Measurements from ENCODE around the gene NECTIN3.

NECTIN3 gene, protein sequence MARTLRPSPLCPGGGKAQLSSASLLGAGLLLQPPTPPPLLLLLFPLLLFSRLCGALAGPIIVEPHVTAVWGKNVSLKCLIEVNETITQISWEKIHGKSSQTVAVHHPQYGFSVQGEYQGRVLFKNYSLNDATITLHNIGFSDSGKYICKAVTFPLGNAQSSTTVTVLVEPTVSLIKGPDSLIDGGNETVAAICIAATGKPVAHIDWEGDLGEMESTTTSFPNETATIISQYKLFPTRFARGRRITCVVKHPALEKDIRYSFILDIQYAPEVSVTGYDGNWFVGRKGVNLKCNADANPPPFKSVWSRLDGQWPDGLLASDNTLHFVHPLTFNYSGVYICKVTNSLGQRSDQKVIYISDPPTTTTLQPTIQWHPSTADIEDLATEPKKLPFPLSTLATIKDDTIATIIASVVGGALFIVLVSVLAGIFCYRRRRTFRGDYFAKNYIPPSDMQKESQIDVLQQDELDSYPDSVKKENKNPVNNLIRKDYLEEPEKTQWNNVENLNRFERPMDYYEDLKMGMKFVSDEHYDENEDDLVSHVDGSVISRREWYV
- total RNA-seq, result 0.13 to 11.1 (median 0.39) reads per million in 17 experiments

DNA sequence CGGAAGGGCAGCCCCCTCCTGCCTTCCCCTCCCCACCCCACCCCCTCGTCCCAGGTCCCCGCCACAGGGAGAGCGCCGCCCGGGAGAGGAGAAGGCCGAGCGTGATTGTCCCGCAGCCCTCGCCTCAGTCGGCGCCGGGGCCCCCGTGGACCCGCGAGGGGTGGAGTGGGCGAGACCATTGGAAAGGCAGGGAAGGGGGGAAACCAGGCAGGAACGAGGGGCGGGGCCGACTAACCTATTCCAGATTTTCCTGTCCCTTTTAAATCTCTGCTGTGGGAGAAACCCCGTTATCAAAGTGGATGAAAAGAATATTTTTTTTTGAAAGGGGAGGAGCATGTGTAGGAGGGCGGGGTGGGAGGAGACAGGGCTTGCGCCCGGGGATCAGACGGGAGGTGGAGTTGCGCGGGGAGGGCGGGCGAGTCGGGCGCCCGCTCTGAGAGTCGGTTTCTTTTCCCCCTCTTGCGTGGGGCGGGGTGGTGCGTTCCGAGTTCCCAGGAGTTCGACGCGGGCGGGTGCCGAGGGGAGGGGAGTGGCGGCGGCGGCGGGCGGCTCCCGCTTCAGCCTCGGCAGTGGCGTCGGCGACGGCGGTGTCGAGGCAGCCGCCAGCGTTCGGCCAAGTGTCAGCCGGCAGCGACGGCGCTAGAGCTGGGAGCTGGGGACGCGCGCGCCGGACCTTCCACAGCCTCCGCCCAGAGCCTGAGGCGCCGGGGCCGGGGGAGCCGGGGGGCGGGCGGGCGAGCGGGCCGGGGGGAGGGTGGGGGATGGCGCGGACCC lies at the start of gene NECTIN3:
TSS of gene NECTIN3 (plus strand) at position 560 of the 774 bp plus-strand sequence. CDS start at position 762, 202 bp downstream.
- peak; percentile 58 to 82 (median 66) for DNase-seq

DNA sequence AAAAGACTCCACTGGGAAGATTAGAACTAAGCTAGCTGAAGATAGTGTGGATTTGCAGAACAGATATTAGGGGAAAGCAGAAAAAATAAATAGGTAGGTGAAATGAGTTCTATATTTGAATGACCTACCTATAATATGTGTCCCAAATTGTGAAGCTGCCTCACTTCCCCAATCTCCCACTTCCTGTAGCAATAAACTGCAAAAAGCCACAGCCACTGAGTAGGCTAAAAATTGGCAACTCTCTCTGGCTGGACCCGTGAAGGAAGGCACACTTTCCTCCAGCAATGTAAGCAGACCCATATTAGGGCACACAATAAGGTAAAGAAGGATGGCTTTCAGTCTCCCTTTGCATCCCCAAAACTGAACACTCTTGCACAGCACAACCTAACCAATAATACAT lies 43.7 kb upstream of the NECTIN3 start:
- no peak for DNase-seq

DNA sequence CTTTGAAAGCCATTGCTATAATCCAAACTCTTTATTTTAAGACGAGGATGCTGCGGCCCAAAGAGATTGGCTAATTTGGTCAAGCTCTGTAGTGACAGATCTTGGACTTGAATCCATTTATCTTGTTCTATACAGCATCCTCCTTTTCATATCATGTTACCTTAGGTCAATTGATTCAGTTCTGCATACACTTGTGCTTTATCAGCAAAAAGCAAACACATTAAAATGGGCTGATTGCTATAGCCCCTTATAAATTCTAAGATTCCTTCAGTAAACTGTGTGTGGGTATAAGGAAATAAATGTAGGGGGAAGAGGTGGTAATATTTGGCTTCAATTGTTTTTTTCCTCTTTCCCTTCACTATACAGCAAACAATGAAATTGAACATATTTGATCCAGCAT lies 40.1 kb upstream of the NECTIN3 start:
- no peak for DNase-seq

DNA sequence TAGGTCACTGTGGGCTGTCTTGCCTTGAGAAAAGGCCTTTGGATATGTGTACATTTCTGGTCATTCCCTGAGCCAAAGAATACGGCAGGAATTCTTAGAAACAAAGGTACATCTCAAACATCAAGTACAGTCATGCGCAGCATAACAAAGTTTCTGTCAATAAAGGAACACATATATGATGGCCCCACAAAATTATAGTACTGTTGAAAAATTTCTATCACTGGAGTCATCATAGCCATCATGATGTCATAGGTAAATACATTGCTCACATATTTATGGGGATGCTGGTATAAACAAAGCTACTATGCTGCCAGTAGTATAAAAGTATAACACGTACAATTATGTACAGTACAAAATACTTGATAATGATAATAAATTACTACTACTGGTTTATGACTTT lies 38.9 kb upstream of the NECTIN3 start:
- no peak for DNase-seq

DNA sequence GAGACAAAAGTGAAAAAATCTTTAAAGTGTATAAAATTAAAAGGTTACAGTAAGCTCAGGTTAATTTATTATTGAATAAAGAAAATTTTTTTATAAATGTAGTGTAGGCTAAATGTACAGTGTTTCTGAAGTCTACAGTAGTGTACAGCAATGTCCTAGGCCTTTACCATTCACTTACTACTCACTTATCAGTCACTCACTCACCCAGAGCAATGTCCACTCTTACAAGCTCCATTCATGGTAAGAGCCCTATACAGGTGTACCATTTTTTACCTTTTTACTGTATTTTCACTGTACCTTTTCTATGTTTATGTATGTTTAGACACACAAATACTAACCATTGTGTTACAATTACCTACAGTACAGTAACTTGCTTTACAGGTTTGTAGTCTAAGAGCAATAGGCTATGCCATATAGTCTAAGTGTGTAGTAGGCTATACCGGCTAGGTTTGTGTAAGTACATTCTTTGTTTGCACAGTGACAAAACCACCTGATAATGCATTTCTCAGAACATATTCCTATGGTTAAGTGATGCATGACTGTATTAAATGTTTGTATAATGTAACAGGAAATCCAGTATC lies 38.1 kb upstream of the NECTIN3 start:
- no peak for DNase-seq

DNA sequence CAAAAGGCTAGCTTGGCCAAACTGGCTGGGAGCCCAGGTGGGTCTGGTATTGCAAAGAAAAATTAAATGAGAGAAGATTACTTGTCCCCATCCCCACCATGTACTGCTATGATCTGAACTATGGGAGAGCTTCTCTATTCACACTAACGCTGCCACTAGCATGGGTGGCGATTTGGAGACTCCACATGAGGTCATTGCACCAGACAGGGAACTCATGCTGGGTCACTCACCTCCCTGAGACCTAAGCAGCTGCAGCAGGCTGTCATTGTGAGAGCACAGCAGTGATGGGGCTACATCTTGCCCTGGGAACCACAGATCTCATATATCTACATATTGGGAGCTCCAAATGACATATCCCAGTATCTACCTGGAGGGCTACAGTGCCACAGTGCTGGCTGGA lies 36.3 kb upstream of the NECTIN3 start:
- DNase-seq, result no peak

DNA sequence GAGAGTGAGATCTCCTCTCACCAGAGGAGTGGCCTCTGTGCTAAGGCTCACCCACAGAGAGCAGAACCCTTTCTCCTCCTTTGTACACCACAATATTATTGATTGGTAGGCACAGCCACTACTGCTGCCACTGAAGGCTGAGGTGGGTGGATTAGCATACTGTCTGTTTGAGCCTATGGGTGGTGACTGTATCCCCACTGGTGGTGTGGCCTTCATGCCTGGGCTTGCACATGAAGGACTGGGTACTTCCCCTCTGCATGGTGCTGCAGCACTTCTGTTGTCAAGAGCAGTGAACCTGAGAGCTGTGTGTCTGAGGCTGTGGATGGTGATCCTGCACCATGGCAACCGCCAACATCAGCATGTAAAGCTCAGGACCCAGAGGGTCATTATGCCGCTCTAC lies 35.7 kb upstream of the NECTIN3 start:
- DNase-seq, result no peak

DNA sequence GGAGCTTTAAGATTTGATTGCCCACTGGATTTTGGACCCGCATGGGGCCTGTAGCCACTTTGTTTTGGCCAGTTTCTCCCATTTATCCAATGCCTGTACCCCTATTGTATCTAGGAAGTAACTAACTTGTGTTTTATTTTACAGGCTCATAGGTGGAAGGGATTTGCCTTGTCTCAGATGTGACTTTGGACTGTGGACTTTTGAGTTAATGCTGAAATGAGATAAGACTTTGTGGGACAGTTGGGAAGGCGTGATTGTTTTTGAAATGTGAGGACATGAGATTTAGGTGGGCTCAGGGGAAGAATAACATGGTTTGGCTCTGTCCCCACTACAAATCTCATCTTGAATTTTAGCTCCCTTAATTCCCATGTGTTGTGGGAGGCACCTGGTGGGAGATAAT lies 30.7 kb upstream of the NECTIN3 start:
- no peak for DNase-seq

DNA sequence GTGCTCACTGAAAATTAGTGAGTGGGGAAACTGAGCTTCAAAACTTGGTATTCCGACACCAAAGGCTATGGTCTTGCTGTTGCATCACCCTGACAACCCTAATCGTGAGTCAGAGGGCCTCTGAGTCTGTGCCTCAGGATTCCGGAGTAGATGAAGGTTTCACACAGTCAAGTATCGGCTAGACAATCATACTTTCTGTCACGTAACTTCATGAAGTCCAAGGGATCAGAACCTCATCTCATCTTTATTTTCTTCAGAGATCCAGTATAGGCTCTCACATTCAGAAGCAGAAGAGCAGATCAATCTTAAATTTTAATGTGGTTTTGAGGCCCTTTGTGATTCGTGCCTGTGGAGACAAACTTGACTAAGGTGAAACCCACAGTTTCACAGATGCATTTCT lies 26.1 kb upstream of the NECTIN3 start:
- DNase-seq, result no peak

DNA sequence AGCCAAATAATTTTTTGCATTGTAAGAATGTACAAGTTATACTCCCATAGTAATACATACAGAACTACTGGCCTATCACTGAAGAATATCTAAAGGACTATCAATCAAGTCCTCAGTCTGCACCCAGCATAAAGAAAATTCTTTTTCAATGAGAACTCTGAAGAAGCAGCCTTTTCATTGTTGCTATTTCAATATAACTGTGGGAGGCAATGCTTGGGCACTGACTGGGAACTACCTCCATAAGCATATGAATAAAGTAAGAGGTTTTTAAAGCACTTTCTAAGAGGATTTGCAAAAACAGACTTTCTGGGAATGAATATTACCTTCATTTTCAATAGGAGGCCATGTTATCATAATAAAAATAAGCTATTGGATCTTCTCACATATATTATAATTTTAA lies 24.6 kb upstream of the NECTIN3 start:
- DNase-seq, result no peak

DNA sequence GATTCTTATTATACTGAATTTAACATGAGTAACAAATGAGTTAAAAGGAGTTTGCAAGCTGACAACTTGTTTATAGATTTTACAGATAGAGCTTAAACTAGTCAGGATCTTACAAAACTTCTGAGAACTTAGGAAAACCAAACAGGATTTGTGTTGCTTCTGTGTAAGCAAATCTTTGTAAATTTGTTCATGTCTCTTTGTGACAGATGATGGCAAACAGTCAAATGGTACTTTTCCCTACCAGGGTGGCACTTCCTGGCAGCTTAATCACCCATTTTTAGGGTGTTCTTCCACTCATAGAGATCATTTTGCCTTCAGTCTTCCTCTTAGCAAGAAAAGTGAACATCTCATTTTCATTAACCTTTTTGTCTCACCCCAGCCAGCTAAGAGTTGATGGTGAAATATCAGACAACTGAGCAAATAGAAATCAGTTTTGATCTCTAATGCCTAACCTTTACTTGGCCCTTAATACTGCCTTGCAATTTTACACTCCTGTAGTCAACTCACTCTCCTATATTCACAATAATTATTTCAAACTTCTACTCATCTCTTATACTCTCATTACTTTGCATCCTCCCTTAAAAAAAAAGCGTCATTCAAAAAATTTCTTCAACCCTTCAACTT lies 23.7 kb upstream of the NECTIN3 start:
- DNase-seq, result no peak

DNA sequence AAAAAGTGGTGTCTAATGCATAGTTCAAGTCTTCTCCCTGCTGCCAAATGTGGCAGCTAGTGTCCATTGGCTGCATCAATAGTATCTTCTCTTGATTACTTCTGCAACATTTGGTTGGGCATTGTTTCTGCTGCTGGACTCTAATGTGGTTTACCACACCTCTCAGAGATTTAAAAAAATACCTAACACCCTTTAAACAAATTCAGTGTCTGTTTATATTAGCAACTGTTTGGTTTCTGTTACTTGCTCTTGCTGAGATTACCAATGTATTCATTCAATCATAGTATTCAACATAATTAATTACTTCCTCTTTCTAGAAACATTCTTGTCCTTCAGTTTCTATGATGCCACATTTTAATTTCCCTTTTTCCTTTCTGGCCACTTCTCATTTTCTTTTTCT lies 20.3 kb upstream of the NECTIN3 start:
- peak in 1 of 4 experiments; percentile 19 for DNase-seq

DNA sequence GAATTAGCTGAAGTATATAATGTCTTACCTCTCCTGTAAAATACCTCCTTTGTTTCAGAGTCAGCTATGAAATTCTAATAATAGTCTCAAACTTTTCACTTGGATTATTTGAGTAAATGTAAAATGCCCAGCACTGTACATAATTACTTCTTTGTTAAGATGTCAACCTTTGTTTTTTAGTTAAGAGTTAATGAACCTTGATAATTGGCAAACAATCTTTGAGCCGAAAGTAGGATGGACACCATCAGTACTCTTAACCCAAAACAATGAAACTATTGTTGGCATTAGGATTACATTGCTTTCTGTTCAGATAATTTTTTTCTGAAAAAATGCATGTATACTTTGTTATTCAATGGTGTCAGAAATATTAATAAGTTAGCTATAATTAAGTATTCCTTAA lies 3.0 kb upstream of the NECTIN3 start:
- DNase-seq, result no peak

DNA sequence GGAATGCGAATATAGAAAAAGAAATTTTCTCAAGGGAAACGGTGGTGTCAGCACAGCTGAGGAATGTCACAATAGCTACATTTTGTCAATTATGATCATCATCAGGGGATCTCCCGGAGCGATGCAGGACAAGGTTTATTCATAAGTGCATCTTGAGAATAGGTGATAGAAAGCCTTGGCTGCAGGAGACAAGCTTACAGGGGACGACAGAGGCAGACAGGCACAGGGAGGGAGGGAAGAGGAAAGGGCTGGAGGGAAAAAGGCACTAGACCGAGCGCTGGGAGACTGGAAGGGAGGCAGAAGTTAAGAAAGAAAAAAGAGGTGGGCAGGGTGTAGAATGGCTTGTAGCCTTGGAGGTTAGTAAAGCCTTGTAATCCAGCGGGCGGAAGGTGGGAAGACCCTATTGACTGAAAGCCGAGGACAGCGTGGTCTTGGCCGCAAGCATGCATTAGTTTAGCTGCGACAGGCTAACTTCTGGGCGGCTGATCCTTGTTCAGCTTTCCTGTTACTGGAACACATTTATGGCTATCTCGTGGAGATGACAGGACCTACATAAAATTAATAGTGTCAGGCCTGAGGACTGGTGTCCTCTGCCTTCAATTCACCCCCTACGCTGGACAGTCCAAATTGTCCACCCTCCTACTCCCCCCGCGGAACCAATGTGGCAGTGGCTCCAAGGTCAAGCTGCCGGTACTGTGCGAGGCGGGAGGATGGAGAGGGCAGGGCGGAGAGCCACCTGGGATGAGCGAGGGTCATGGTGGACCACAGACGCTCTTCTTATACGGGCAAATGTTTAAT lies 1.4 kb upstream of the NECTIN3 start:
- DNase-seq, result no peak

DNA sequence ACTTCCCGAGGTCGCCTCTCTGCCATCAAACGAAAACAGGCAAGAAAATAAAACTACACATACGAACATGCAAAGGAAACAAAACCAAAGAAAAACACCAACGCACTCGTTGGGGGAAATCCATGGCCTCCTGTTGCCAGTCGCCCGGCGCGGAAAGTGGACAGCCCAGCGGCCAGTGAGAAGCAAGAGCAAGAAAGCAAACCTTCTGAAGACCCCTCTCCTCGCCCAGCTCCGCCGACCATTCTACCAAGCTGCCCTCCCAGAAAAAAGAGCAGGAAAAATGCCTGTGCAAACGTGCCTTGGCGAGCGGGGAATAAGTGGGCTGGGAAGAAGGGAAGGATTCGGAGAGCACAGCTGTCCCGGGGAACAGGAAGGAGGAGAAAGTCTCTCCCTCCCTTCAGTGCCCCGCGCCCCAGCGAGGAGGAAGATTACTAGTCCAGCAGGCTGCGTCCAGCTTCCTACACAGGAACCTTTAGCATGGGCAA lies 802 bp upstream of the NECTIN3 start:
- DNase-seq, result peak in 3 of 4 experiments; percentile 23 to 34 (median 32)

DNA sequence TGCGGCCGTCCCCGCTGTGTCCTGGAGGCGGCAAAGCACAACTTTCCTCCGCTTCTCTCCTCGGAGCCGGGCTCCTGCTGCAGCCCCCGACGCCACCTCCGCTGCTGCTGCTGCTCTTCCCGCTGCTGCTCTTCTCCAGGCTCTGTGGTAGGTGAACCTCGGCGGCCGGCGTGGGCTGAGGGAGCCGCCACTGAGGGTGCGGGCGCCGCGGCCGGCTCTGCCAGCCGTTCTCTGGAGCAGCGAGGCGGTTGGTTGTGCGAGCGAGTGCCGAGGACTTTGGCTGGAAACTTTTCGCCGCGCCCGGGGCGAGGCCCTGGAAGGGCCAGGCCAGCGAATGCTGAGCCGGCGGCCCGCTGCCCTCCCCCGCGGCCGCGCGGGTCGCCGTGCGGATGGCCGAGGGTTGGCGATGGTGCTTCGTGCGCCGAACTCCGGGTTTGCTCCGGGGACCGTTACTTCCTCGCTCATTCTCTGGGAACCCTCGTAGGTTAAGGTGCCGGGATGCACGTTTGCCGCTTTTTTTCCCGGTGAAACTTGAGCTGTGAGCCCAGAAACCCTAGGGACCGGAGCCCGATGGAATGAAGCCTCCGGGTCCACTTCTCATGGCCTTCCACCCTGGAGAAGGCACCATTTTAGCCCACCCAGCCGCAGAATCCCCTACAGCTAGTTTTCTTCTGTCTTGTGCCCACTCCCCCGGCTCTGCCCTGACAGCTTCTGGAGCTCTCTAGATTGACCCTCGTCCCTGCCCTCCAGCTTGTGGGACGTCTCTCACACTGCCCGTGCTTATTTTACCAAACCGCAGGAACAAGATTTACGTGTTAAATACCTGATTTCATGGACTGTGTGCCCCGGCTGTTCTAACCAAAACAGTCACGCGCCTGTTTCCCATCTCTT lies 660 bp downstream of the NECTIN3 start:
- DNase-seq, result peak in 3 of 4 experiments; percentile 0 to 28 (median 14)

DNA sequence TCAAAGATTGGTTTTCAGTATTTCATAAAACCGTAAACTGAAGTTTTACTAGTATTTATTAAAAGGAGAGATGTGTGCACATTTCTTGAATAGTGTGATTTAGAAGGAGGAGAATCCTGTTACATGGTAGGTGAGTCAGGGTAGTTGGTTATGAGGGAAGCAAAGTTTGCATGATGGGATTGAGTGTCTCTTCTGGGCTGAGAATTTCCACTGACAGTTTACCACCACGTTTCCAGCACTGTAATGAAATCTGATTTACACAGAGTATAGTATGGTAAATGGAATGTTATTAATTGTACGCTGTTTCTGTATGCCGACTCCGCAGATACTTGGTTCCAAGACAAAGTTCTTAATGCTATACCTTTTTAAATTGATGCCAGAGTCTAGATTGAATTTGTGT lies 1.6 kb downstream of the NECTIN3 start:
- DNase-seq, result no peak

DNA sequence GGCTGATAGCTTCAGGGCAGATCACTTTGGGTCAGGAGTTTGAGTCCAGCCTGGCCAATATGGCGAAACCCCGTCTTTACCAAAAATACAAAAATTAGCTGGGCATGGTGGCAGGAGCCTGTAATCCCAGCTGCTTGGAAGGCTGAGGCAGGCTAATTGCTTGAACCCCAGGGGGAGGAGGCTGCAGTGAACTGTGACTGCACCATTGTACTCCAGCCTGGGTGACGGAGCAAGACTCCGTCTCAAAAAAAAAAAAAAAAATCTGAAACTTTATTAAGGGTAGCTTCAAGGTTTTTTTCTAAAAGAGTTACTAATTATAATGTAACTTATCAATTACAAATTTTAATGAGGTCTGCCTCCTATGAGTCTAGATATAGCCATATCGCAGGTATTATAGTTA lies 5.1 kb downstream of the NECTIN3 start:
- no peak for DNase-seq

DNA sequence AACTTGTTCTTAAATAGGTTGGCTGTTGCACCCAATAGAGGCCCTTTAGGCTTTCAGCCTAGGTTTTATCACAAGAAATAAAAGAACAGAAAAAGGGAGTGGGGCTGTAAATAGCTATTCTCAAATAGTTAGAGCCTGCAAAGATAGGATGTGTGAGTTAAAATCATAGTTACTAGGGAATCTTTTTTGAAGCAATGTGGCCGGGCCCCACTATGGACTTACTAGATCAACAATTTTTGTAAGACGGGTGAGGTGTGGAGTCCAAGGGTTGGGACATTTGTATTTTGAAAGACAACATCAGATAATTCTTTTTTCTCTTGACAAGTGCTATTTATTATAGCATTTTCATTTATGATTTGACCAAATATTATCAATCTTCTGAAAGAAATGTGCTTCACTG lies 5.8 kb downstream of the NECTIN3 start:
- no peak for DNase-seq

DNA sequence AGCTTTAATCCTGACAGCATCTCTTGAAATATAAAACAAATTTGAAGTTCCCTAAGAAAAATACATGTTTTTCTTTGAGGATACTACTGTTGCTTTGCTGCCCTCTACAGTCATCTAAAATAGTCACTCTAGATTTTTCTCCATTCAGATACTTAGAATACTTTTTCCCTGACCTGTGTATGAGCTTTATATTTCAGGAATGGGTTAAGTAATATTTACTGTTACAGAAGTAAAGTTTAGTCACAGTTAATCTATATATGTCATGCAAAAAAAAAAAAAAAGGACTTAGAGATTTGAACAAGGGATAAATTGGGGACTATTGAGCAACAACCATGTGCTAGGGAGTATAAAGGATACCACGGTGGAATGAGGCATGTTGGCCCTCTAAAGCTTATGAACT lies 8.8 kb downstream of the NECTIN3 start:
- peak; percentile 5 to 41 (median 19) for DNase-seq
